Measurements from ENCODE around the gene CLEC20A. TPM values are rescaled to one million over a fixed set of nuclear protein-coding genes. Genes with fewer than 3 reads are reported as not detected.

The CLEC20A gene
- total RNA-seq, 1 experiment from 2014 or later = not detected

DNA sequence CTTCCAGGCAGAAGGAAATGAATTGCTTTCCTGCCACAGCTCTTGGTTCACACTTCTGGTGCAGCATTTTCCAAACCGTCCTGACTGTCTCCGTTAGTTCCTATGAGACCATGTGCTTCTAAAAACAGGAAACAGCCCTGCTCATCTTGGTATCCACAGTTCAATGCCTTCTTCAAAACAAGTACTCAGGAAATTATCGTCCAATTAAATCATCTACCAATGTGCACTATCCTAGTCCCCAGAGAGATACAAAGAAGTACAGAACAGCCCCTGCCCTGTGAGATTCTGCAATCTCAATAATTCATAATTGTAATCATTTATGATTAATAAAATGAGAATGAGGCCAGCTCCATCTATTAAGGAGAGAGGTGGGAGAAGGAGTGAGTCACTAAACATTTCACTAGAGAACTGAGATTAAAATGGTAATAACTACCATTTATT lies 11.2 kb downstream of the CLEC20A start:
- Mint-ChIP-seq H3K9me3 (ENCODE audit: unreplicated experiment) (no peaks in the 10 kb centered on the region), H3K4me1 (ENCODE audit: low read depth, unreplicated experiment) (no peaks in the 10 kb centered on the region), H3K27me3 (ENCODE audit: insufficient read depth, unreplicated experiment) (no peaks in the 10 kb centered on the region), H3K36me3 (ENCODE audit: insufficient read depth, unreplicated experiment) (peaks cover 5% of the 10 kb centered on the region), H3K27ac (ENCODE audit: unreplicated experiment) (no peak overlapping the region), H3K4me3 (ENCODE audit: unreplicated experiment) (no peak overlapping the region)
- no TSS peak for BruUV-seq (replicated peaks)
- POLR2A ChIA-PET = no interaction called here
- Histone ChIP-seq H3K36me3 (ENCODE audit: control insufficient read depth, insufficient read depth, low read length) (no peaks in the 10 kb centered on the region), H3K27me3 (replicated peaks; ENCODE audit: control insufficient read depth, insufficient read depth, low read length) (no peaks in the 10 kb centered on the region), H3K4me1 (no peaks in the 10 kb centered on the region), H3K4me3 (ENCODE audit: low read depth, low read length) (no peak overlapping the region), H3K9me3 (no peaks in the 10 kb centered on the region)
- intact Hi-C loops (cut with micrococcal nuclease; ENCODE audit: unreplicated experiment) = no loop called here
- DNase-seq = no peak
- CTCF ChIA-PET = no interaction called here
- TF ChIP-seq, protein P1, sequence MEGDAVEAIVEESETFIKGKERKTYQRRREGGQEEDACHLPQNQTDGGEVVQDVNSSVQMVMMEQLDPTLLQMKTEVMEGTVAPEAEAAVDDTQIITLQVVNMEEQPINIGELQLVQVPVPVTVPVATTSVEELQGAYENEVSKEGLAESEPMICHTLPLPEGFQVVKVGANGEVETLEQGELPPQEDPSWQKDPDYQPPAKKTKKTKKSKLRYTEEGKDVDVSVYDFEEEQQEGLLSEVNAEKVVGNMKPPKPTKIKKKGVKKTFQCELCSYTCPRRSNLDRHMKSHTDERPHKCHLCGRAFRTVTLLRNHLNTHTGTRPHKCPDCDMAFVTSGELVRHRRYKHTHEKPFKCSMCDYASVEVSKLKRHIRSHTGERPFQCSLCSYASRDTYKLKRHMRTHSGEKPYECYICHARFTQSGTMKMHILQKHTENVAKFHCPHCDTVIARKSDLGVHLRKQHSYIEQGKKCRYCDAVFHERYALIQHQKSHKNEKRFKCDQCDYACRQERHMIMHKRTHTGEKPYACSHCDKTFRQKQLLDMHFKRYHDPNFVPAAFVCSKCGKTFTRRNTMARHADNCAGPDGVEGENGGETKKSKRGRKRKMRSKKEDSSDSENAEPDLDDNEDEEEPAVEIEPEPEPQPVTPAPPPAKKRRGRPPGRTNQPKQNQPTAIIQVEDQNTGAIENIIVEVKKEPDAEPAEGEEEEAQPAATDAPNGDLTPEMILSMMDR (IDR thresholded peaks at IDR 0.05; ENCODE audit: insufficient read depth in 1 of 2, low read depth in 1 of 2, low read length in 1 of 2, severe bottlenecking in 1 of 2, unreplicated experiment in 1 of 2) = no peak

DNA sequence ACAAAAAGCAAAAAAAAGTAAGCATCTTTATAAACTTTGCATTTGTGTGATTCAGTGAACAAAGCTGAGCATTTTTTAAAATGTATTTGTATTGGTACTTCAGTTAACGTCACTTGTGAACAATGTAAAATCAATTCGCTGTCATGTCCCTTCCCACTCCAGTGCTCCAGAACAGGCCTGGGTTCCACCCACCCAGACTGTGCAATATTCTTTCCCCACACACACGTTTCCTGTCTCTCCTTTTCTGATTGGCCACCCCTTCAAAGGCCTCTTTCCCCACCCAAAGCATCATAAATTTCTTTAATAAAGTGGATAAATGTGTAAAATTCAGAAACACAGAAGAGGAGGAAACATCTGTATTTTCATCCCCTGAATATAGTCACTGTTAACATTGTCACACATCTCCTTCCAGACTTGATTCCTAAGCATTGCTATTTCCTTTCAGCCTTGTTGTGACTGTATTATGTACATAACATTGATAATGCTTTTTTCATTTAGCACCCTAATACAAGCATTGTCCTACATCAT lies 12.0 kb downstream of the CLEC20A start:
- BruUV-seq (replicated peaks) = no TSS peak
- TF ChIP-seq, protein P1 (IDR thresholded peaks at IDR 0.05; ENCODE audit: insufficient read depth in 1 of 2, low read depth in 1 of 2, low read length in 1 of 2, severe bottlenecking in 1 of 2, unreplicated experiment in 1 of 2) = no peak
- CTCF ChIA-PET = no interaction called here
- H3K27ac Mint-ChIP-seq (ENCODE audit: unreplicated experiment) = no peak overlapping the region
- no peak for DNase-seq
- intact Hi-C loops (cut with micrococcal nuclease; ENCODE audit: unreplicated experiment) = no loop called here
- Histone ChIP-seq H3K4me1 (no peaks in the 10 kb centered on the region), H3K27me3 (replicated peaks; ENCODE audit: control insufficient read depth, insufficient read depth, low read length) (no peaks in the 10 kb centered on the region), H3K4me3 (ENCODE audit: low read depth, low read length) (no peak overlapping the region), H3K36me3 (ENCODE audit: control insufficient read depth, insufficient read depth, low read length) (no peaks in the 10 kb centered on the region), H3K9me3 (no peaks in the 10 kb centered on the region)
- peaks cover 11% of the 10 kb centered on the region for H3K36me3 Mint-ChIP-seq (ENCODE audit: insufficient read depth, unreplicated experiment)
- no peaks in the 10 kb centered on the region for H3K9me3 Mint-ChIP-seq (ENCODE audit: unreplicated experiment)
- no peaks in the 10 kb centered on the region for H3K27me3 Mint-ChIP-seq (ENCODE audit: insufficient read depth, unreplicated experiment)
- no peaks in the 10 kb centered on the region for H3K4me1 Mint-ChIP-seq (ENCODE audit: low read depth, unreplicated experiment)
- POLR2A ChIA-PET = no interaction called here
- no peak overlapping the region for H3K4me3 Mint-ChIP-seq (ENCODE audit: unreplicated experiment)

DNA sequence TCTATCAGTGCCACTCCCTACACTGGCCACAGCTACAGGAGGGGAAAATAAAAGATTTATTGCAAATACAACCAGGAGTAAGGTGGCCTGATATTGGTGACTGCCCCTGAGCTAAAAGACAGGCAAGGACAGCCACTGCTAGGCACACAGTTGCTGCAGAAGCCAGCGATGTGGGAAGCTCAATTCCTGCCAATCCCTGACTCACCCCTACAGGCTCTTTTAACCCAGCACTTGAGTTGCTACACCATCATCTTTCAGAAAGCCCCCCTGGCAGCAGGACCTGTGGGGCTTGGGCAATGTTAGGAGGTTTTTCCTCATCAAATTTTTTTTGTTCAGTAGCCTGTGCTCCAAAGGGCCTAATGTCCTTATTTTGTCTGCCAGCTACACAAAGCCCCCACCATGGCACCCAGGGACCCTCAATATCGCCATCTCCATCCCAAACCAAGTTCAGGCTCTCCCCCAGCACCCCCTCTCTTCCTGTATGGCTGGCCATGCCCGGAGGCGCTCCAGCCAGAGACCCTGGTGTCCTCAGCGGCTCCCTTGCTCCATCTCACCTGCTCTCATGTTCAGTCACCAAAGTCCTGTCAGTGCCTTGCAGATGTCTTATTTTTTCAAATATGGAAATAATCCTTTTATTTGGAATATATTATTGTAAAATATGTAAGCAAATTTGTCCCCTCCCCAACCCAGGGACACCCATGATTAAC lies 13.4 kb downstream of the CLEC20A start:
- TF ChIP-seq, protein P1 (IDR thresholded peaks at IDR 0.05; ENCODE audit: insufficient read depth in 1 of 2, low read depth in 1 of 2, low read length in 1 of 2, severe bottlenecking in 1 of 2, unreplicated experiment in 1 of 2) = no peak
- intact Hi-C loops (cut with micrococcal nuclease; ENCODE audit: unreplicated experiment) = no loop called here
- POLR2A ChIA-PET = no interaction called here

More for the DNA sequence above, 13.4 kb downstream of the CLEC20A start:
- no peaks in the 10 kb centered on the region for H3K4me1 Mint-ChIP-seq (ENCODE audit: low read depth, unreplicated experiment)
- H3K27me3 ChIP-seq (replicated peaks; ENCODE audit: control insufficient read depth, insufficient read depth, low read length) = no peaks in the 10 kb centered on the region
- H3K36me3 ChIP-seq (ENCODE audit: control insufficient read depth, insufficient read depth, low read length) = no peaks in the 10 kb centered on the region
- H3K9me3 Mint-ChIP-seq (ENCODE audit: unreplicated experiment) = no peaks in the 10 kb centered on the region
- H3K4me3 ChIP-seq (ENCODE audit: low read depth, low read length) = no peak overlapping the region
- no peak for DNase-seq
- no peaks in the 10 kb centered on the region for H3K4me1 ChIP-seq
- H3K9me3 ChIP-seq = no peaks in the 10 kb centered on the region
- no peaks in the 10 kb centered on the region for H3K27me3 Mint-ChIP-seq (ENCODE audit: insufficient read depth, unreplicated experiment)
- H3K27ac Mint-ChIP-seq (ENCODE audit: unreplicated experiment) = no peak overlapping the region
- H3K4me3 Mint-ChIP-seq (ENCODE audit: unreplicated experiment) = no peak overlapping the region
- peaks cover 11% of the 10 kb centered on the region for H3K36me3 Mint-ChIP-seq (ENCODE audit: insufficient read depth, unreplicated experiment)
- CTCF ChIA-PET = no interaction called here
- no TSS peak for BruUV-seq (replicated peaks)

All from Caco-2 (cell line).